Fibroblast of skin of back (primary cell): ENCODE results near the gene ARPC4.

ENCODE experiments used
- DNase-seq: peaks from one replicate; pipeline ENCODE4 v3.0.0-alpha.2; 2013

ARPC4 gene

DNA sequence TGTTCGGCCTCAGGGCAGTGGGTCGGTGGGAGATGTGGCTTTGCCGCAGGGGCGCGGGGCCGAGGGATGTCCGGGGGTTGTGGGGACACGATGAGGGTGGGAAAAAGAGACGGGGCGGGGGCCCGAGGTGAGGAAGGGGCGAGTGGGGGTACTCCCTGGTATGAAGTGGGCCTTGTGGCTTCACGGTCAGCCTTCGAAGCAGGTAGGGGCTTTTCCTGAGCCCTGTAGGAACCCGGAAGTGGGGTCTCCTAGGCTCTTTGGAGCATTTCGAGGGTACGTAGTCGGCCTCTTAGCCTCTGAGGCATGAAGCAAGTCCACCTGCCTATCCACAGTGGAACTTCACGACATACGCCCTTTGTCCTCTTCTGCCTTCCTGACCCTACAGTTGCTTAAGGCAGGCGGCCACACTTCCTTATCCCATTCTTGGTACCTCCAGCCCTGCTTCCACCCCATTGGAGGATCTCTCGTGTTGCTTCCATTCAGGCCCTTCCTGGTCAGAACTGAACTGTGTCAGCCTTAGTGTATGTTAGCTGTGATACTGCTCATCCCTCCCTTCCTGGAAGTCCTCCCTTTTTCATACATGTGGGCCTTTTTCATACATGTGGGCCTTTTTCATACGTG, 389 bp downstream of the ARPC4 start:
- DNase-seq: peak; percentile 56

DNA sequence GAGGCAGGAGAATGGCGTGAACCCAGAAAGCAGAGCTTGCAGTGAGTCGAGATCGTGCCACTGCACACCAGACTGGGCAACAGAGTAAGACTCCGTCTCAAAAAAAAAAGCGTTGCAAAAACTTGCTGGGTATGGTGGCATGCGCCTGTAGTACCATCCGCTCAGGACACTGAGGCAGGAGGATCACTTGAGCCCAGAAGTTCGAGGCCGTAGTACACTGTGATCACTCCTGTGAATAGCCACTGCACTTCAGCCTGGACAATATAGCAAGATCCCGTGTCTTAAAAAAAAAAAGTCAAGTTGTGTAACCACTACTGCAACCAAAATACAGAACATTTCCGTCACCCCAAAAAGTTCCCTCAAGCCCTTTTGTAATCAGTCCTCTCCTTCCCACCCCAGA, 1.5 kb downstream of the ARPC4 start:
- DNase-seq: no peak

DNA sequence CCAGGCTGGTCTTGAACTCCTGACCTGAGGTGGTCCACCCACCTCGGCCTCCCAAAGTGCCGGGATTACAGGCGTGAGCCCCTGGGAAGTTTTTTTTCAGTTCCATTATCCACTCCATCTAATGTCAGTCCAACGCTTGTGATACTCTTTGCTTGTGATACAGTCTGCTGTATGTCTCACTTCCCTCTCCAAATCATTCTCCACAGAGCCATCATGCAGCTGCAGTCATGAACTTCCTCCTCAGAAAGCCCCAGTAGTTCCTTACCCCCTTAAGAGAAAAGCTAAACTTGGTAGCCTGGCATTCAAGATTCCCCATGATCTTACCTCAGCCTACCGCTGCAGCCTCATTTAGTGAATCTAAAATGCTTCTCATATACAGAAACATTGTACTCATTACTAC, 2.3 kb downstream of the ARPC4 start:
- DNase-seq: no peak

DNA sequence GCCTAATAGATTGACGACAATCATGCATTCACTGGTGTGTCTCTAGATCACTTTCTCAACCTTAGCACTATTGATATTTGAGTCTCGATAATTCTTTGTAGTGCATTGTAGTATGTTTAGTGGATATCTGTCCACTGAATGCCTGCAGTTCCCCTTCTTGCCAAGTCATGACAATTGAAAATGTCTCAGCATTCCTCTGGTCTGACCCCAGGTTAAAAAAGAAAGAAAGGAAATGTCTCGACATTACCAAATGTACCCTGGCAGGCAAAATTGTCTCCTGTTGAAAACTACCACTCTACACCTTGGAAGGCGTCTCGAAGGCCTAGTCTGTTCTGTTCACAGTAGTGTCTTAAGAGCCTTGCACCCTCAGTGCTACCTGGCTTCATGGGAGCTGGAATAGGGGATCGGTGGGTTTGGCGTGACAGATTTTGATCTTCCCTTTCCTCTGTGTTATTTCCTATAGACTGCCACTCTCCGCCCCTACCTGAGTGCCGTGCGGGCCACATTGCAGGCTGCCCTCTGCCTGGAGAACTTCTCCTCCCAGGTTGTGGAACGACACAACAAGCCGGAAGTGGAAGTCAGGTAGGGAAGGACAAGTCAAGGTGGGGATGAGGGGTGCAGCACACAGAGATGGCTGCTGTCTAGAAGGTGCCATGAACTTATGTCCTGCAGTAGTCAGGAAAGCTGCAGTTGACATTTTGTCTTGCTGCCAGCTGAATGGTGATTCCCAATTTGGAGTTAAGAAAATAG, 4.5 kb downstream of the ARPC4 start:
- DNase-seq: no peak

DNA sequence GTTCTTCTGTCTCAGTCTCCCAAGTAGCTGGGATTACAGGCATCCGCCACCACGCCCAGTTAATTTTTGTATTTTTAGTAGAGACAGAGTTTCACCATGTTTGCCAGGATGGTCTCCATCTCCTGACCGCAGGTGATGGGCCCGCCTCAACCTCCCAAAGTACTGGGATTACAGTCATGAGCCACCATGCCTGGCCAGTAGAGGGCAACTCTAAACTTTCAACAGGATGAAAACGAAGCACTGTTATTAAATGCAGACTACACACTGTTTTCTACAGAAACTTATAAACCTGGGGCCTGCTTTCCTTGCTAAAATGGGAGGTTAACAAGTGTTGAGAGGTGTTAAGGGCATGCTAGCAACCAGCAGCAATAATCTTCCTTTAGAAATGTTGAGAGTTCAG, 7.6 kb downstream of the ARPC4 start:
- DNase-seq: no peak

DNA sequence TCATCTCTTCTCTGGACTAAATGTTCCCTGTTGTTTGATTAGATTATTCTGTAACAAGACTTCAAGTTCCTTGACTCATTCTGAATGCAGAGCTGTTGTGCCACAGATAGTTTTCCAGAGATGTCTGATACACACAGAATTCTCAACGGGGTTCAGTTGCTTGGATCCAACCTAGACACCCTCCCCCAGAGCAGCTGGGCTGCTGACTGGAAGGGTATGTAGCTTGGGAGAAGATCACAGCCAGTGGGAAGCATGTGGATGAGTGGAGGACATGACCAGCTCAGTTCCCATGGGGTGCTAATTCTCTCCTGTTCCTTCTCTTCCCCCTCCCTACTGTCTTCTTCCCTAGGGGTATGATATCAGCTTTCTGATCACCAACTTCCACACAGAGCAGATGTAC, 10.6 kb downstream of the ARPC4 start:
- DNase-seq: no peak

DNA sequence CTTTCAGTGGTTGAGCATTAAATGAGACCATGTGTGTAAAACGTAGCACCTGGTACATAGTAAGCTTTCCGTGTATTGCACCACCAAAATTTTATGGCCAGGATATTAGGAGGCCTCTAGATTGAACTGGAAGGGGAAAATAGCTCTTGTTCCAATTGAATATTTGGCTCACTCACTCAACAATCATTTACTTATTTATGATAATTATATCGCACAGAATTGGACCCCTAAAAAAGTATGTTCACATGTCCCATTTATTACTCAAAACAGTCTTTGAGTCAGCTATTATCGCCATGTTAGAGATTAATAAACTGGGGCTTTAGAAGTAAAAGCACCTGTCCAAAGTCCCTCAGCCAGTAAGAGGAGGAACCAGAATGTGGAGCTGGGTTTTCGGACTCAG, 12.1 kb downstream of the ARPC4 start:
- DNase-seq: no peak

DNA sequence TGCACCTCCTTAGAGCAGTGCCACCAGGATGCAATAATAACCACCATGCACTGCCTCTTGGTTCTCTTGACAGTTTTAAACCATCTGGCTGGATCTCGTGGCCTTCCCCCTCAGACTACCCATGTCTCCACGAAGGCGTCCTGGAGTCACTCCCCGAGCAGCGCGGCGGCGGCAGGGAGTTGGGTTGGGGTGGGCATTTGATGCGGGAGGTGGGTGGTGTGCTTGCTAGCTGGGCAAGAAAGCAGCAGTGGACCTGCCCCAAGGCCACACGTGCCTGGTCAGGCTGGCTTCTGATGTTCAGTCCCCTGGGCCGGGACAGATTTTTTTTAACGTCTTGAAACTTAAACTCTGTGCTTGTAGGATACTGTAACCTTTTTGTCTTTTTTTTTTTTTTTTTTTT, 13.3 kb downstream of the ARPC4 start:
- DNase-seq: no peak

DNA sequence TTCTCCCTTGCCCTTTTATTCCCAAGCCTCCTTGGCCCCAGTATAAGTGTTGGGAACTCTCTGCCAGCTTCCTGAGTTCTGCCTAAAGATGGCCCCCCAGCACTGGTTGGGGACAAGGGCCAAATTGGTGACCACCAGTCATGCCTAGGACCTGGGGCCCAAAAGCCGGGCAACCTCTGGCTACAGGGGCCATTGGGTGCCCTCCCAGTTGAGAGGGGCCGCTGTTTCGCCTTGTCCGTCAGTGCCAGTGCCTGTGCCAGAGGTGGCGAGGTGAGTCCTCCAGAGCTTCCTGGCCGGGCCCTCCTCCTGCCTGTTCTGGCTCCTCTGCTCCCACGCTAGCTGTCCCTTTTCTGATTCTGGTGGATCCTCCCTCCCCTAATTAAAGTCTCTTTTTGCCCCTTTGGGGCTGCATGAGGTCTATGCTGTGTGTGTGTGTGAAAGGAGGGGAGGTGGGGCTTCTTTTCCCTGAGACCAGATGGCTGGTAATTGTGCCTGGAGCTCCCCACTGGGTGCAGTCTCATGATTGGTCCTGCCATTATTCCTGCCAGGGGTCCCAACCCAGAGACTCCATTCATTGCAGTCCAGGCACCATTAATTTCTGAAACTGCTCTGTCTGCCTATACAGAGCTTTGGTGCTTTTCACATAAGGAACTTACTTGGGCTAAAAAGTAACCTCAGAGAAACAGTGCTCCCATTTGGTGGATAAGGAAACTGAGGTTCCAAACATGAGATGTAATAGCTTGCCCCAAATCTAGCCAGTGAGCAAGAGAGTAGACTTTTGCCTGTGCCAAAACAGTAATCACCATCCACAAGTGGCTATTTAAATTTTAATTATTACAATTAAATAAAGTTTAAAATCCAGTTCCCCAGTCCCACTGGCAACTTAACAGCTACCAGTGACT, 14.1 kb downstream of the ARPC4 start:
- DNase-seq: no peak

DNA sequence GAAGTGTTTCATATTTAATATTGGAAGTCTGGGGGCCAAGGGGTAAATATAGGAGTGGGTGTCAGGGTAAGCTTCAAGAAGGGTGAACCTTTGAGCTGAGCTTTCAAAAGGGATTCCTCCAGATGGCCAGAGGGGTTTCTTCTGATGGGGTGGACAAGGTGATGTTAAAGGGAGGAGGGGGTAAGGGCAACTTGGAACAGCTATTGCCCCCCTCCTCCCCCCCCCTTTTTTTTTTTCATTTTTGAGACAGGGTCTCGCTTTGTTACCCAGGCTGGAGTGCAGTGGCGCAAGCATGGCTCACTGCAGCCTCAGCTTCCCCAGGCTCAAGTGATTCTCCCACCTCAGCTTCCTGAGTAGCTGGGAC, 15.1 kb downstream of the ARPC4 start:
- DNase-seq: no peak

DNA sequence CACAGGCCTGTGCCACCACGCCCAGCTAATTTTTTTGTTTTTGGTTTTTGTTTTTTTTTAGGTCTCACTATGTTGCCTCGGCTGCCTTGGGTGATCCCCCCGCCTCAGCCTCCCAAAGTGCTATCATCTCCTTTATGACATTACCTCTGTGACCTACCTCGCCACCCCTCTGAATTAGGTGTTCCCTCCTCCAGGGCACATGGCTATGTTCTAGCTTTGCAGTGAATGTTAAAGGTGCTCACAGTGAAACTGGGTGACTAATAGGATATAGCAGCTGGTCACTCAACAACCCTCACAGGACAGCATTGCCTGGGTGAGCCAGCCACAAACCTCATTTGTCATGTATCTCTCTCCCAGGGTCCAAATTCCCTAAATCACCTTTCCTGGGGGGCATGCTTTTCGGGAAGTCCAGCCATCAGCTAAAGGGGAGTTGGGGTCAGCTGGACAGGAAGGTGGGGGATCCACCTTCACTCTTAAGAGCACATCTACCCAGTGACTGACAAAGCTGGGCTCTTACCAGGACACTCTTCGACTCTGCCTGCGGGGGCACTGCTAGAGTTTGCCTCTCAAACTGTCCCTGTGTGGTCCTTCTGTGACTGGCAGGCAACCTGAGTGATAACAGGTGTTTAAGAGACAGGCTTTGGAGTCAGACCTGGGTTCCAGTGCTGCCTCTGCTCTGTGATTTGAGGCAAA, 15.6 kb downstream of the ARPC4 start:
- peak; percentile 29 for DNase-seq

DNA sequence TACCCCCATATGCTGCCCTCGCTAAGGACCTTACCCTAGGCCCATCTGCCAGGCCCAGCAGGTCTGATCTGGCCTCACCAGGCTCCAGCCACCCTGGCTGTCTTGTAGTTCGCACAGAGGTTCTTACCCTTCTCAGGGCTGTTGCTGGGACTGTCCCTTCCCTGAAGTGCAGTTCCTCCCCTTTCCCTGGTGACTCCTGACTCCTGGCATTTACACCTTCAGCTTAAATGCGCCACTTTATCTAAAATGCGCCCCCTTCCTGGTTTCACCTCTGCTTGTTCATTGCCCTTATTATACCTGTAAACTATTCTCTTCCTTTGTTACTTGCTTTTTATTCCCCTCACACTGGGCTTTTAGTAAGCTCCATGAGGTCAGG, 16.3 kb downstream of the ARPC4 start:
- no peak for DNase-seq

DNA sequence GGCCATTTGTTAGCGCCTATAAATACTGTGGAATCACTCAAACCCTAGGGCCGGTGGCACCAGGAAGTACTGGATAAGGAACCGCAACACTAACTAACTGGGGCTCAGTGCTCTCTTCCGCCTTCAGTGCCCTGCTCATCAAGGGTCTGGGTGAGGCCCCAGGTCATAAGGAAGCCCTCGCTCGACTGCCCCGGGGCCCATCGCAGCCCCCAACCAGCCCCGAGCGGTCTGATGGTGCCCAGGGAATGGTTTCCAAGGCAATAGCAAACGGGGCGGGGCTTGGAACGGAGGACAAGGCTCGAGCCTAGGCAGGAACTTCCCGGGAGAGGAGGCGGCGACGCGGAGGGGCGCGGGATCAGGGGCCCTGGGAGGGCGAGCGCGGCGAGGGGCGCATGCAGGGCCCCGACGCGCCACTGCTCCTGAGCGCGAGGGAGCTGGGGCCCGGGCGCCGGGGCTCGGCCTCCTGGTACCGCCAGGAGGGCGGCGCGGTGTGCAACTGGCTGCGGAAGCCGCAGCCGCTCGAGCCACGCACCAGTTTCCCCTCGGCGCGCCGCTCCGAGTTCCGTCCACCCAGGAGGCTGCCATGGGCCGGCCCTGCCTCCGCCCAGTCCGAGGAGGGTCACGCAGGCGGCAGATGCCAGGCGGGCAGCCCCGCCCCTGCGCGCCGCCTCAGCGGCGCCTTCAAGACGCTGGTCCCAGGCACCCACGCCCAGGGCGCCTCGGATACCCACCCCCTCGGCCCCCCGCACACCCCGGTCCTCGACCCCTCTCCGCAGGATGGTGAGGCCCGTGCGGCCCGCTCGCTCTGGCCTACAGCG, 16.9 kb downstream of the ARPC4 start, which contains the start of gene TTLL3:
Gene TTLL3, plus strand, starts transcription at position 648 of the 818 bp plus-strand sequence. CDS start 400 bp downstream, outside the sequence.
- DNase-seq: peak; percentile 63

DNA sequence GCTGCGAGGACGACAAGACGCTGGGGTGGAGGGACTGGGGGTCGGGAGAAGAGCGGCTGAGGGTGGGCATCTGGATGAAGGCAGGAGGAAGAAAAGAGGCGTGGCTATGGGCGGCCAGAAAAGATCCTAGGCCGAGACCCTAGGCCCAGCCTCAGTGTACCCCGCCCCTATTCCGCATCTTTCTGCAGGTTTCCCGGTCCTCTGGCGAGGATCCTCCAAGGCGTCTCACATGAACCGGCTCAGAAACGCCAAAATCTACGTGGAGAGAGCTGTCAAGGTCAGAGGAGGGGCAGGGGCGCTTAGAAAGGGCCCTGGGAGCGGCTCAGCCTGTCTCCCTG, 17.5 kb downstream of the ARPC4 start:
- DNase-seq: no peak

DNA sequence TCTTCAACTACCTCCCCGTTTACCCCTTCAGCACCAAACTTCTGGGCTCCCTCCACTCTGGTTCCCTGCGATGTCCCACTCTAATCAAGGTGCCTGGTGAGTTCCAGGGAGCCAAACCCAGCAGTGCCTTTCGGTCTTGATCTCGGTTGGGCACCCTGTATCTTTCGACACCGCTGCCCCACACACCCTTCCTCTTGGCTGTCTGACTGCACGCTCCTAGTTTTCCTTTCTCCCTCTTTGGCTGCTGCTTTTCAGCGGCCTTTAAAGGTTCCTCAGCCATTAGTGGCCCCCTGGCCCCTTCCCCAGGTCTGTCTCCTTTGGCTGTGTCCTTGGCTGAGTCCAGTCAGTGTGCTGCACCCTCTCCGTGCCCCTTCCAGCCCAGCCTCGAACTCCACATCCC, 18.0 kb downstream of the ARPC4 start:
- DNase-seq: no peak

DNA sequence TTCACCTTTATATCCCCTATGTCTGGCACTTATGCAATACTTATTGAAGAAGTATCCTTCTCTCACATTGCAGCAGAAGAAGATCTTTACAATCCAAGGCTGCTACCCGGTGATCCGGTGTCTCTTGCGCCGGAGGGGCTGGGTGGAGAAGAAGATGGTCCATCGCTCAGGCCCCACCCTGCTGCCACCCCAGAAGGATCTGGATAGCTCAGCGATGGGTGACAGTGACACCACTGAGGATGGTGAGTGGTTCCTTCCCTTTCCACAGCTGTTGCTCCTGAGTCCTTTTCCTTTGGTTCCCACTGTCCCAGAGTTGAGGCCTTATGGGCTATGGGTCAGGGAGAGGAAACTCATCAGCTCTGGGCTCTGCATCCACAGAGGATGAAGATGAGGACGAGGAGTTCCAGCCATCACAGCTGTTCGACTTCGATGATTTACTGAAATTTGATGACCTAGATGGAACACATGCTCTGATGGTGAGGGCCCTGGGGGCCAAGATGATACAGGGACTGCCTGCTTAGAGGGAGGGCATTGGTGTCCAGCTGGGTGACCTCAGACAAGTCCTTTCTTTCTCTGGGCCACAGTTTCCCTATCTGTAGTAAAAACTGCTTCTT, 20.1 kb downstream of the ARPC4 start:
- no peak for DNase-seq

DNA sequence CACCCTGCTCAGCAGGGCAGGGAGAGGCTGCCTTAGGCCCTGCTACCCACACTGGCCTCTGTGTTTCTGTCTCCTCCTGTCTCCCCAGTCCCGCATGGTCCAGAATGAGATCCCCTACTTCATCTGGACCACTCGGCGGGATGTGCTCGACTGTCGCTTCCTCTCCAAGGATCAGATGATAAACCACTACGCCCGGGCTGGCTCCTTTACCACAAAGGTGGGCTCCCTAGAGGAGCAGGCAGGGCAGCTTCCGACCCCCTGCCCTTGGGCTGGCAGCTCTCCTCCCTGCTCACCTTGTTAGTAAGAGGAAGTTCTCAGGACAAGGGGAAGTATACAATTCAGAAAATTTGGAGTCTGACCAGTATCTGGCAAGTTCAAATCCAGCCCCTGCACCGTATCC, 23.1 kb downstream of the ARPC4 start:
- no peak for DNase-seq

DNA sequence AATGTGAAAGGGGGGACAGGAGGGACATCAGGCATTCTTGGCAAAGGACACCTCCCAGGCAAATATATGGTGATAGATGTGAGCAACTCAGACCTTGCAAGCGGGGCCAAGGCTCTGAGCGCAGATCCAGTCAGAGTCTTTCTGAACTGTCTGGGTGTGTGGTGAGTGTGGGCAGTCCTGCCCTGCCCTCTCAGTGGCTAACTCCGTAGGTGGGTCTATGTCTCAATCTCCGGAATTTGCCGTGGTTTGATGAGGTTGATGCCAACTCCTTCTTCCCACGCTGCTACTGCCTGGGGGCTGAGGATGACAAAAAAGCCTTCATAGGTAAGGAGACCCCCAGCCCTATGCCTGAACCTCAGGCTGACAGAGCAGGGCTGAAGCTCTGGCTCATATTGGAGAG, 24.6 kb downstream of the ARPC4 start:
- no peak for DNase-seq

DNA sequence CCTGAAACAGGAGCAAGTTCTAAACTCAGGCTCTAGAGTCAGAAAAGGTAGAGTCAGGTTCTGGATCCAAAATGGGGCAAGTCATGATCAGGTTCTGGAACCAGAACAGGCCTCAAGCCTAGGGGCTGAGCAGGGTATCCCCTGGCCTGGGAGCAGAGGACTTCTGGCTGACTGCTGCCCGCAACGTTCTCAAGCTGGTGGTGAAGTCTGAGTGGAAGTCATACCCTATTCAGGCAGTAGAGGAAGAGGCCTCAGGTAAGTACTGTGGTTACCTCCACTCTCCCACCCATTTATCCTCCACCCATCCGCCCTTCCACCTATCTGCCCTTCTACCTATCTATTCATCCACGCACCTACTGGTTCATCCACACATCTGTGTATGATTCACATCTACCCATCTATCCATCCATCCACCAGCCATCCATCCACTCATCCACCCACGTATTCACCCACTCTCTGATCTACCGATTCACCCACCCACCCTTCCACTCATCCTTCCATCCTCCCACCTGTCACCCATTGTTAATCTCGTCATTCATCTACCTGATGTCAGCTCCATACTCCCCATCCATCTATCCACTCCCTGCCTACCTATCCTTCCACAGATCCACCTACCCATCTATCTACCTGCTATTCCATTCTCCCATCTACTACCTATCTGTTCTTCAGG, 25.9 kb downstream of the ARPC4 start:
- no peak for DNase-seq

DNA sequence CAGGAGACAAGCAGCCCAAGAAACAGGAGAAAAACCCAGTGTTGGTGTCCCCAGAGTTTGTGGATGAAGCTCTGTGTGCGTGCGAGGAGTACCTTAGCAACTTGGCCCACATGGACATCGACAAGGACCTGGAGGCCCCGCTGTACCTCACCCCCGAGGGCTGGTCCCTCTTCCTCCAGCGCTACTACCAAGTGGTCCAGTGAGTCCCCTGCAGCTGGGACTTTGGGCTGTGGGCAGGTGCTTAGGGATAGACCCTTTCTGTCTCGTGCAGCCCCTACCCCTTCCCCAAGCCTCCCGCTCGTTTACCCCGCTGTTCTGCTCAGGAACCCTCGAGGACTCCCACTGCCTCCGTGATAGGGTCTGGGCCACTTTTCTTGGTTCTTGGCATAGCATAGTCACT, 27.7 kb downstream of the ARPC4 start:
- no peak for DNase-seq

DNA sequence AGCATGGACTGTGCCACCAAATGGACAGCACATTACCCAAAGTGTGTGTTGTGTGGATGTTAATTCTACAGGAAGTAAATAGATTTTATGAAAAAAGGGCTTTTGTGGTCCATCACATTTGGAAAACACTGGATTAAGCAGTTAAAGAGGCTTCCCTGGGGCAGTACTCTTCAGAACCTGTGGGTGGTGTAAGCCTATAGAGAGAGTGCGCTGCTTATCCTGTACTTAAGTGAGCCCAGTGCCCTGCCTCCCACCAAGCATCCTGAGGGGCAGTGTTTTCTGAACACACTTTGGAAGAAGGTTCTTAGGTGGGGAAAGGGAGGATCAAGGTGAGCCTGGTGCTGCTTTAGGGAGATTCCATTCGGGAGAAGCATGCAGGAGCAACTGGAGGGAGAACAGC, 28.1 kb downstream of the ARPC4 start:
- DNase-seq: no peak
